H9 (cell line): ENCODE data around the gene FHOD3. TPM values are rescaled to one million over a fixed set of nuclear protein-coding genes. Genes with fewer than 3 reads are reported as not detected.

Experiments
- DNase-seq: peaks from one replicate; pipeline ENCODE4 v3.0.0-alpha.2; 2017
- H2AFZ ChIP-seq: one replicate; pipeline ENCODE4 v1.6.1; 2013; ENCODE audit warnings: mild to moderate bottlenecking, low read length, control low read depth, moderate library complexity
- H2AK5ac ChIP-seq: 2 replicates; pipeline ENCODE4 v1.6.1; 2013; ENCODE audit warnings: low read length, control low read depth, mixed read lengths; ENCODE audit not compliant: insufficient read length
- H2BK120ac ChIP-seq: one replicate; pipeline ENCODE4 v1.6.1; 2013; ENCODE audit warnings: low read depth, mild to moderate bottlenecking, low read length, control low read depth, inconsistent platforms; ENCODE audit not compliant: poor library complexity, severe bottlenecking
- H2BK12ac ChIP-seq: 2 replicates; pipeline ENCODE4 v1.6.1; 2013; ENCODE audit warnings: low read length, control low read depth, mixed read lengths, low read depth; ENCODE audit not compliant: insufficient read length
- H2BK15ac ChIP-seq: 2 replicates; pipeline ENCODE4 v1.6.1; 2013; ENCODE audit warnings: low read depth, low read length, control low read depth
- H2BK20ac ChIP-seq: one replicate; pipeline ENCODE4 v1.6.1; 2013; ENCODE audit warnings: low read depth, mild to moderate bottlenecking, low read length, control low read depth, inconsistent platforms; ENCODE audit not compliant: poor library complexity, severe bottlenecking
- H2BK5ac ChIP-seq: 2 replicates; pipeline ENCODE4 v1.6.1; 2013; ENCODE audit warnings: low read length, control low read depth, mixed read lengths; ENCODE audit not compliant: insufficient read length
- H3K14ac ChIP-seq: 2 replicates; pipeline ENCODE4 v1.6.1; 2013; ENCODE audit warnings: low read length, control low read depth; ENCODE audit not compliant: insufficient read depth
- H3K18ac ChIP-seq: 2 replicates; pipeline ENCODE4 v1.6.1; 2013; ENCODE audit warnings: low read depth, mild to moderate bottlenecking, mixed read lengths, low read length, control low read depth; ENCODE audit not compliant: insufficient read length
- H3K23ac ChIP-seq: 2 replicates; pipeline ENCODE4 v1.6.1; 2013; ENCODE audit warnings: low read length, control low read depth, mixed read lengths, low read depth; ENCODE audit not compliant: insufficient read length
- H3K23me2 ChIP-seq: 2 replicates; pipeline ENCODE4 v1.6.1; 2013; ENCODE audit warnings: low read depth, mild to moderate bottlenecking, mixed read lengths, low read length, control low read depth; ENCODE audit not compliant: insufficient read length, poor library complexity, severe bottlenecking
- H3K27ac ChIP-seq: 2 replicates; pipeline ENCODE4 v1.5.1; 2013; ENCODE audit warnings: low read length, control low read depth, mixed read lengths, low read depth; ENCODE audit not compliant: insufficient read length
- H3K27me3 ChIP-seq: 2 replicates; pipeline ENCODE4 v1.6.1; 2013; ENCODE audit warnings: low read length, control low read depth, inconsistent platforms; ENCODE audit not compliant: insufficient read depth
- H3K4ac ChIP-seq: 2 replicates; pipeline ENCODE4 v1.6.1; 2013; ENCODE audit warnings: low read depth, mild to moderate bottlenecking, control low read depth, inconsistent platforms, low read length, moderate library complexity
- H3K4me1 ChIP-seq: 2 replicates; pipeline ENCODE4 v1.6.1; 2013; ENCODE audit warnings: low read length, control low read depth, inconsistent platforms; ENCODE audit not compliant: insufficient read depth
- H3K4me2 ChIP-seq: 2 replicates; pipeline ENCODE4 v1.6.1; 2013; ENCODE audit warnings: low read length, control low read depth, mixed read lengths; ENCODE audit not compliant: insufficient read length, insufficient read depth
- H3K56ac ChIP-seq: 2 replicates; pipeline ENCODE4 v1.6.1; 2013; ENCODE audit warnings: low read depth, mild to moderate bottlenecking, mixed read lengths, low read length, control low read depth; ENCODE audit not compliant: insufficient read length
- H3K79me1 ChIP-seq: 2 replicates; pipeline ENCODE4 v1.6.1; 2013; ENCODE audit warnings: low read depth, mild to moderate bottlenecking, moderate library complexity, low read length, control low read depth, inconsistent platforms; ENCODE audit not compliant: insufficient read depth, poor library complexity, severe bottlenecking
- H3K79me2 ChIP-seq: 2 replicates; pipeline ENCODE4 v1.6.1; 2013; ENCODE audit warnings: low read length, control low read depth, inconsistent platforms; ENCODE audit not compliant: insufficient read depth
- H3K9ac ChIP-seq: 2 replicates; pipeline ENCODE4 v1.6.1; 2013; ENCODE audit warnings: low read length, control low read depth, mixed read lengths; ENCODE audit not compliant: insufficient read length; ENCODE audit errors: extremely low read depth
- H3K9me3 ChIP-seq: one replicate; pipeline ENCODE4 v1.6.1; 2013; ENCODE audit warnings: low read depth, low read length, inconsistent platforms; ENCODE audit not compliant: control insufficient read depth
- H3T11ph ChIP-seq: one replicate; pipeline ENCODE4 v1.6.1; 2013; ENCODE audit warnings: mild to moderate bottlenecking, low read length, control low read depth, inconsistent platforms
- H4K20me1 ChIP-seq: one replicate; pipeline ENCODE4 v1.6.1; 2013; ENCODE audit not compliant: control insufficient read depth, insufficient read length, insufficient read depth
- H4K5ac ChIP-seq: 2 replicates; pipeline ENCODE4 v1.6.1; 2013; ENCODE audit warnings: low read depth, mild to moderate bottlenecking, mixed read lengths, low read length, control low read depth; ENCODE audit not compliant: insufficient read length
- H4K8ac ChIP-seq: replicated peaks from 2 replicates; pipeline ENCODE4 v1.6.1; 2013; ENCODE audit warnings: low read length, control low read depth, mixed read lengths, low read depth; ENCODE audit not compliant: insufficient read length
- H4K91ac ChIP-seq: 2 replicates; pipeline ENCODE4 v1.6.1; 2013; ENCODE audit warnings: low read depth, mild to moderate bottlenecking, moderate library complexity, mixed read lengths, low read length, control low read depth; ENCODE audit not compliant: insufficient read length
- H3K27ac Mint-ChIP-seq, 3 experiments: 2 replicates in 2 of 3; 3 replicates in 1 of 3; pipeline ENCODE4 v1.8.0; 2020 to 2021; ENCODE audit warnings: mixed read lengths in 3 of 3, mild to moderate bottlenecking in 1 of 3, moderate library complexity in 1 of 3
- H3K27me3 Mint-ChIP-seq: 2 replicates; pipeline ENCODE4 v1.8.0; 2021; ENCODE audit warnings: low read depth, mild to moderate bottlenecking, moderate library complexity, mixed read lengths
- H3K36me3 Mint-ChIP-seq, 3 experiments: 2 replicates in 2 of 3; 3 replicates in 1 of 3; pipeline ENCODE4 v1.8.0; 2020 to 2021; ENCODE audit warnings: low read depth in 3 of 3, mixed read lengths in 3 of 3; ENCODE audit not compliant: insufficient read depth in 1 of 3
- H3K4me1 Mint-ChIP-seq, 2 experiments: 2 replicates each; pipeline ENCODE4 v1.8.0; 2020; ENCODE audit warnings: mixed read lengths in 2 of 2
- H3K4me3 Mint-ChIP-seq, 2 experiments: 2 replicates in 1 of 2; 3 replicates in 1 of 2; pipeline ENCODE4 v1.8.0; 2020 to 2021; ENCODE audit warnings: mild to moderate bottlenecking in 2 of 2, mixed read lengths in 2 of 2, moderate library complexity in 1 of 2
- H3K9me3 Mint-ChIP-seq, 2 experiments: 2 replicates in 1 of 2; 3 replicates in 1 of 2; pipeline ENCODE4 v1.8.0; 2020; ENCODE audit warnings: mild to moderate bottlenecking in 2 of 2, mixed read lengths in 2 of 2, moderate library complexity in 1 of 2
- WGBS: extraction: QIAGEN DNeasy Blood & Tissue Kit; methylation state at CpG from one replicate; pipeline ENCODE4 v1.1.7; 2013; ENCODE audit warnings: missing lambda C conversion rate, low lambda C conversion rate, mixed read lengths; ENCODE audit not compliant: insufficient read length; ENCODE audit errors: extremely low coverage; 5-methylcytosine and 5-hydroxymethylcytosine counted together
- total RNA-seq: library from RNA; stranded (reverse); gene quantifications from 2 replicates; pipeline ENCODE4 v1.2.1, GENCODE V29; 2021
- TF ChIP-seq, protein P1 (sequence below): fragments of 200-600 bp; sonication (generic); conservative IDR thresholded peaks from 3 replicates; pipeline ENCODE4 v1.8.0; 2021; ENCODE audit warnings: antibody characterized with exemption, mild to moderate bottlenecking

Gene FHOD3
- total RNA-seq, 1 experiment from 2014 or later = 8.0 TPM

DNA sequence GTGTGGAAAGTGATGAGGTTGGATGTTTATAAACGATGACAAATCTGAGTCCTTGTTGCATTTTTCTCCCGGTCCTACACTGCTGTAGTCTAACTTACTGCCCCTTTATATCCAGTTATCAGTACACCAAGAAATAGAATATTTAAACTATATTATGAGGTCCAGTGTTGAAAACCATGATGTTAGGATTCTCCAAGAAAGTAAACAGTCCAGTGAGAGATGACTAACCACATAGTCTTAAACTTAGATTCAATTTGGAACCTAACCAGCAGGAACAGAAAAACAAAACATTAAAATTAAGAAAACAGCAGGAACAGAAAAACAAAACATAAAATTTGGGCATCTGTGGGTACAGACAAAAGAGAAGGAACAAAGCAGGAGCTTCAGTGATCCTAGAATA is 388.1 kb downstream of the FHOD3 start:
- no peak overlapping the region for H3K23ac ChIP-seq
- no peak overlapping the region for H2AFZ ChIP-seq
- H2BK12ac ChIP-seq = no peak overlapping the region
- H2BK120ac ChIP-seq = no peak overlapping the region
- no peak overlapping the region for H2BK15ac ChIP-seq
- H3K23me2 ChIP-seq = no peaks in the 10 kb centered on the region
- H4K91ac ChIP-seq = no peak overlapping the region
- H3K18ac ChIP-seq = no peak overlapping the region
- H3K9me3 ChIP-seq = no peaks in the 10 kb centered on the region
- no peak overlapping the region for H2BK5ac ChIP-seq
- H3K27ac Mint-ChIP-seq = no peak overlapping the region
- H4K5ac ChIP-seq = no peak overlapping the region
- no peaks in the 10 kb centered on the region for H4K20me1 ChIP-seq
- peaks cover 4 to 8% of the 10 kb centered on the region in 2 experiments; a peak in 4 of 5 replicates for H3K9me3 Mint-ChIP-seq
- no peak overlapping the region for H2BK20ac ChIP-seq
- no peaks in the 10 kb centered on the region for H3K4me1 ChIP-seq
- no peak overlapping the region for H3K4me2 ChIP-seq
- H3K9ac ChIP-seq = no peak overlapping the region
- H3K79me2 ChIP-seq = no peaks in the 10 kb centered on the region
- no peak overlapping the region for H3K4me3 Mint-ChIP-seq
- no peak overlapping the region for H3K27ac ChIP-seq
- TF ChIP-seq, protein P1, sequence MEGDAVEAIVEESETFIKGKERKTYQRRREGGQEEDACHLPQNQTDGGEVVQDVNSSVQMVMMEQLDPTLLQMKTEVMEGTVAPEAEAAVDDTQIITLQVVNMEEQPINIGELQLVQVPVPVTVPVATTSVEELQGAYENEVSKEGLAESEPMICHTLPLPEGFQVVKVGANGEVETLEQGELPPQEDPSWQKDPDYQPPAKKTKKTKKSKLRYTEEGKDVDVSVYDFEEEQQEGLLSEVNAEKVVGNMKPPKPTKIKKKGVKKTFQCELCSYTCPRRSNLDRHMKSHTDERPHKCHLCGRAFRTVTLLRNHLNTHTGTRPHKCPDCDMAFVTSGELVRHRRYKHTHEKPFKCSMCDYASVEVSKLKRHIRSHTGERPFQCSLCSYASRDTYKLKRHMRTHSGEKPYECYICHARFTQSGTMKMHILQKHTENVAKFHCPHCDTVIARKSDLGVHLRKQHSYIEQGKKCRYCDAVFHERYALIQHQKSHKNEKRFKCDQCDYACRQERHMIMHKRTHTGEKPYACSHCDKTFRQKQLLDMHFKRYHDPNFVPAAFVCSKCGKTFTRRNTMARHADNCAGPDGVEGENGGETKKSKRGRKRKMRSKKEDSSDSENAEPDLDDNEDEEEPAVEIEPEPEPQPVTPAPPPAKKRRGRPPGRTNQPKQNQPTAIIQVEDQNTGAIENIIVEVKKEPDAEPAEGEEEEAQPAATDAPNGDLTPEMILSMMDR = no peak
- no peak overlapping the region for H3K56ac ChIP-seq
- H3K36me3 Mint-ChIP-seq = peaks cover 2 to 18% (median 14%) of the 10 kb centered on the region in 3 experiments; a peak in 6 of 7 replicates
- H3T11ph ChIP-seq = no peak overlapping the region
- no peaks in the 10 kb centered on the region for H3K27me3 ChIP-seq
- no peak overlapping the region for H2AK5ac ChIP-seq
- DNase-seq = no peak
- H3K14ac ChIP-seq = no peak overlapping the region
- H3K4me1 Mint-ChIP-seq = no peaks in the 10 kb centered on the region
- no peak overlapping the region for H4K8ac ChIP-seq
- no peaks in the 10 kb centered on the region; the same call in 1 of the 2 replicates for H3K27me3 Mint-ChIP-seq
- no CpG with 5 or more reads among the region's 2 CpGs for WGBS
- H3K4ac ChIP-seq = no peak overlapping the region
- no peaks in the 10 kb centered on the region for H3K79me1 ChIP-seq
